H9 (cell line): ENCODE data around the gene IDH1. TPM values are rescaled to one million over a fixed set of nuclear protein-coding genes. Genes with fewer than 3 reads are reported as not detected.

Source experiments
- DNase-seq: peaks from one replicate; pipeline ENCODE4 v3.0.0-alpha.2; 2017
- H2AFZ ChIP-seq: one replicate; pipeline ENCODE4 v1.6.1; 2013; ENCODE audit warnings: mild to moderate bottlenecking, low read length, control low read depth, moderate library complexity
- H2AK5ac ChIP-seq: 2 replicates; pipeline ENCODE4 v1.6.1; 2013; ENCODE audit warnings: low read length, control low read depth, mixed read lengths; ENCODE audit not compliant: insufficient read length
- H2BK120ac ChIP-seq: one replicate; pipeline ENCODE4 v1.6.1; 2013; ENCODE audit warnings: low read depth, mild to moderate bottlenecking, low read length, control low read depth, inconsistent platforms; ENCODE audit not compliant: poor library complexity, severe bottlenecking
- H2BK12ac ChIP-seq: 2 replicates; pipeline ENCODE4 v1.6.1; 2013; ENCODE audit warnings: low read length, control low read depth, mixed read lengths, low read depth; ENCODE audit not compliant: insufficient read length
- H2BK15ac ChIP-seq: 2 replicates; pipeline ENCODE4 v1.6.1; 2013; ENCODE audit warnings: low read depth, low read length, control low read depth
- H2BK20ac ChIP-seq: one replicate; pipeline ENCODE4 v1.6.1; 2013; ENCODE audit warnings: low read depth, mild to moderate bottlenecking, low read length, control low read depth, inconsistent platforms; ENCODE audit not compliant: poor library complexity, severe bottlenecking
- H2BK5ac ChIP-seq: 2 replicates; pipeline ENCODE4 v1.6.1; 2013; ENCODE audit warnings: low read length, control low read depth, mixed read lengths; ENCODE audit not compliant: insufficient read length
- H3K14ac ChIP-seq: 2 replicates; pipeline ENCODE4 v1.6.1; 2013; ENCODE audit warnings: low read length, control low read depth; ENCODE audit not compliant: insufficient read depth
- H3K18ac ChIP-seq: 2 replicates; pipeline ENCODE4 v1.6.1; 2013; ENCODE audit warnings: low read depth, mild to moderate bottlenecking, mixed read lengths, low read length, control low read depth; ENCODE audit not compliant: insufficient read length
- H3K23ac ChIP-seq: 2 replicates; pipeline ENCODE4 v1.6.1; 2013; ENCODE audit warnings: low read length, control low read depth, mixed read lengths, low read depth; ENCODE audit not compliant: insufficient read length
- H3K23me2 ChIP-seq: 2 replicates; pipeline ENCODE4 v1.6.1; 2013; ENCODE audit warnings: low read depth, mild to moderate bottlenecking, mixed read lengths, low read length, control low read depth; ENCODE audit not compliant: insufficient read length, poor library complexity, severe bottlenecking
- H3K27ac ChIP-seq: 2 replicates; pipeline ENCODE4 v1.5.1; 2013; ENCODE audit warnings: low read length, control low read depth, mixed read lengths, low read depth; ENCODE audit not compliant: insufficient read length
- H3K27me3 ChIP-seq: 2 replicates; pipeline ENCODE4 v1.6.1; 2013; ENCODE audit warnings: low read length, control low read depth, inconsistent platforms; ENCODE audit not compliant: insufficient read depth
- H3K4ac ChIP-seq: 2 replicates; pipeline ENCODE4 v1.6.1; 2013; ENCODE audit warnings: low read depth, mild to moderate bottlenecking, control low read depth, inconsistent platforms, low read length, moderate library complexity
- H3K4me1 ChIP-seq: 2 replicates; pipeline ENCODE4 v1.6.1; 2013; ENCODE audit warnings: low read length, control low read depth, inconsistent platforms; ENCODE audit not compliant: insufficient read depth
- H3K4me2 ChIP-seq: 2 replicates; pipeline ENCODE4 v1.6.1; 2013; ENCODE audit warnings: low read length, control low read depth, mixed read lengths; ENCODE audit not compliant: insufficient read length, insufficient read depth
- H3K56ac ChIP-seq: 2 replicates; pipeline ENCODE4 v1.6.1; 2013; ENCODE audit warnings: low read depth, mild to moderate bottlenecking, mixed read lengths, low read length, control low read depth; ENCODE audit not compliant: insufficient read length
- H3K79me1 ChIP-seq: 2 replicates; pipeline ENCODE4 v1.6.1; 2013; ENCODE audit warnings: low read depth, mild to moderate bottlenecking, moderate library complexity, low read length, control low read depth, inconsistent platforms; ENCODE audit not compliant: insufficient read depth, poor library complexity, severe bottlenecking
- H3K79me2 ChIP-seq: 2 replicates; pipeline ENCODE4 v1.6.1; 2013; ENCODE audit warnings: low read length, control low read depth, inconsistent platforms; ENCODE audit not compliant: insufficient read depth
- H3K9ac ChIP-seq: 2 replicates; pipeline ENCODE4 v1.6.1; 2013; ENCODE audit warnings: low read length, control low read depth, mixed read lengths; ENCODE audit not compliant: insufficient read length; ENCODE audit errors: extremely low read depth
- H3K9me3 ChIP-seq: one replicate; pipeline ENCODE4 v1.6.1; 2013; ENCODE audit warnings: low read depth, low read length, inconsistent platforms; ENCODE audit not compliant: control insufficient read depth
- H3T11ph ChIP-seq: one replicate; pipeline ENCODE4 v1.6.1; 2013; ENCODE audit warnings: mild to moderate bottlenecking, low read length, control low read depth, inconsistent platforms
- H4K20me1 ChIP-seq: one replicate; pipeline ENCODE4 v1.6.1; 2013; ENCODE audit not compliant: control insufficient read depth, insufficient read length, insufficient read depth
- H4K5ac ChIP-seq: 2 replicates; pipeline ENCODE4 v1.6.1; 2013; ENCODE audit warnings: low read depth, mild to moderate bottlenecking, mixed read lengths, low read length, control low read depth; ENCODE audit not compliant: insufficient read length
- H4K8ac ChIP-seq: replicated peaks from 2 replicates; pipeline ENCODE4 v1.6.1; 2013; ENCODE audit warnings: low read length, control low read depth, mixed read lengths, low read depth; ENCODE audit not compliant: insufficient read length
- H4K91ac ChIP-seq: 2 replicates; pipeline ENCODE4 v1.6.1; 2013; ENCODE audit warnings: low read depth, mild to moderate bottlenecking, moderate library complexity, mixed read lengths, low read length, control low read depth; ENCODE audit not compliant: insufficient read length
- H3K27ac Mint-ChIP-seq, 3 experiments: 2 replicates in 2 of 3; 3 replicates in 1 of 3; pipeline ENCODE4 v1.8.0; 2020 to 2021; ENCODE audit warnings: mixed read lengths in 3 of 3, mild to moderate bottlenecking in 1 of 3, moderate library complexity in 1 of 3
- H3K27me3 Mint-ChIP-seq: 2 replicates; pipeline ENCODE4 v1.8.0; 2021; ENCODE audit warnings: low read depth, mild to moderate bottlenecking, moderate library complexity, mixed read lengths
- H3K36me3 Mint-ChIP-seq, 3 experiments: 2 replicates in 2 of 3; 3 replicates in 1 of 3; pipeline ENCODE4 v1.8.0; 2020 to 2021; ENCODE audit warnings: low read depth in 3 of 3, mixed read lengths in 3 of 3; ENCODE audit not compliant: insufficient read depth in 1 of 3
- H3K4me1 Mint-ChIP-seq, 2 experiments: 2 replicates each; pipeline ENCODE4 v1.8.0; 2020; ENCODE audit warnings: mixed read lengths in 2 of 2
- H3K4me3 Mint-ChIP-seq, 2 experiments: 2 replicates in 1 of 2; 3 replicates in 1 of 2; pipeline ENCODE4 v1.8.0; 2020 to 2021; ENCODE audit warnings: mild to moderate bottlenecking in 2 of 2, mixed read lengths in 2 of 2, moderate library complexity in 1 of 2
- H3K9me3 Mint-ChIP-seq, 2 experiments: 2 replicates in 1 of 2; 3 replicates in 1 of 2; pipeline ENCODE4 v1.8.0; 2020; ENCODE audit warnings: mild to moderate bottlenecking in 2 of 2, mixed read lengths in 2 of 2, moderate library complexity in 1 of 2
- WGBS: extraction: QIAGEN DNeasy Blood & Tissue Kit; methylation state at CpG from one replicate; pipeline ENCODE4 v1.1.7; 2013; ENCODE audit warnings: missing lambda C conversion rate, low lambda C conversion rate, mixed read lengths; ENCODE audit not compliant: insufficient read length; ENCODE audit errors: extremely low coverage; 5-methylcytosine and 5-hydroxymethylcytosine counted together
- total RNA-seq: library from RNA; stranded (reverse); gene quantifications from 2 replicates; pipeline ENCODE4 v1.2.1, GENCODE V29; 2021
- TF ChIP-seq, protein P1 (sequence below): fragments of 200-600 bp; sonication (generic); conservative IDR thresholded peaks from 3 replicates; pipeline ENCODE4 v1.8.0; 2021; ENCODE audit warnings: antibody characterized with exemption, mild to moderate bottlenecking

The IDH1 gene
- total RNA-seq, 1 experiment from 2014 or later = 234 TPM

DNA sequence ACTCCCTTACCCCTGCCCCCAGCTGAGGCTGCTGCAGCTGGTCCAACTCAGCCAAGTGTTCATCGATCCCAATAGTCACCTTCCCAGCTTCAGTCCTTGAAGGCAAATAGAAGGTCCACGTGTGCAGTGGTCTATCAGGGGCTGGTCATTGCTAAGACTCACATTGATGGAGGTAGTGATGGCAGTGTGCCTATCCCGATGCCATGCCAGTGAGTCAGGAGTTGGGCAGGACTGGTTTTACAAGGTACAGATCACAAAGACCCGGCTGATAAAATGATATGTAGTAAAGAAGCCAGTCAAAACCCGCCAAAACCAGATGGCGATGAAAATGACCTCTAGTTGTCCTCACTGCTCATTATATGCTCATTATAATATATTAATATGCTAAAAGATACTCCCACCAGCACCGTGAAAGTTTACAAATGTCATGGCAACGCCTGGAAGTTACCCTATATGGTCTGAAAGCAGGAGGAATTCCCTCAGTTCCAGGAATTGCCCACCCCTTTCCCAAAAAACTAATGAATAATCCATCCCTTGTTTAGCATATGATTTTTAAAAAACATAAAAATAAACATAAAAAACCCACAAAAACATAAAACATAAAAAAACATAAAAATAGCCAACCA is 62.1 kb downstream of the IDH1 start:
- Histone ChIP-seq H3K4me1 (peaks cover 5% of the 10 kb centered on the region), H3K79me2 (no peaks in the 10 kb centered on the region), H3K27me3 (no peaks in the 10 kb centered on the region), H3K9ac (no peak overlapping the region), H3T11ph (no peak overlapping the region), H4K8ac (no peak overlapping the region), H2BK5ac (no peak overlapping the region), H3K9me3 (no peaks in the 10 kb centered on the region), H3K27ac (no peak overlapping the region), H2AK5ac (no peak overlapping the region), H3K23me2 (no peaks in the 10 kb centered on the region), H3K18ac (no peak overlapping the region), H3K23ac (no peak overlapping the region), H2BK120ac (no peak overlapping the region), H2AFZ (no peak overlapping the region), H4K20me1 (no peaks in the 10 kb centered on the region), H4K91ac (no peak overlapping the region), H3K79me1 (no peaks in the 10 kb centered on the region), H3K14ac (no peak overlapping the region), H2BK15ac (no peak overlapping the region), H4K5ac (no peak overlapping the region), H2BK12ac (no peak overlapping the region), H3K56ac (no peak overlapping the region), H3K4ac (no peak overlapping the region), H3K4me2 (no peak overlapping the region), H2BK20ac (no peak overlapping the region)
- no CpG with 5 or more reads among the region's 8 CpGs for WGBS
- Mint-ChIP-seq H3K27ac (no peak overlapping the region), H3K4me3 (no peak overlapping the region), H3K36me3 (no peaks in the 10 kb centered on the region), H3K4me1 (peaks cover 24 to 33% of the 10 kb centered on the region in 2 experiments), H3K27me3 (no peaks in the 10 kb centered on the region), H3K9me3 (no peaks in the 10 kb centered on the region; a peak in 1 of 5 replicates)
- TF ChIP-seq, protein P1, sequence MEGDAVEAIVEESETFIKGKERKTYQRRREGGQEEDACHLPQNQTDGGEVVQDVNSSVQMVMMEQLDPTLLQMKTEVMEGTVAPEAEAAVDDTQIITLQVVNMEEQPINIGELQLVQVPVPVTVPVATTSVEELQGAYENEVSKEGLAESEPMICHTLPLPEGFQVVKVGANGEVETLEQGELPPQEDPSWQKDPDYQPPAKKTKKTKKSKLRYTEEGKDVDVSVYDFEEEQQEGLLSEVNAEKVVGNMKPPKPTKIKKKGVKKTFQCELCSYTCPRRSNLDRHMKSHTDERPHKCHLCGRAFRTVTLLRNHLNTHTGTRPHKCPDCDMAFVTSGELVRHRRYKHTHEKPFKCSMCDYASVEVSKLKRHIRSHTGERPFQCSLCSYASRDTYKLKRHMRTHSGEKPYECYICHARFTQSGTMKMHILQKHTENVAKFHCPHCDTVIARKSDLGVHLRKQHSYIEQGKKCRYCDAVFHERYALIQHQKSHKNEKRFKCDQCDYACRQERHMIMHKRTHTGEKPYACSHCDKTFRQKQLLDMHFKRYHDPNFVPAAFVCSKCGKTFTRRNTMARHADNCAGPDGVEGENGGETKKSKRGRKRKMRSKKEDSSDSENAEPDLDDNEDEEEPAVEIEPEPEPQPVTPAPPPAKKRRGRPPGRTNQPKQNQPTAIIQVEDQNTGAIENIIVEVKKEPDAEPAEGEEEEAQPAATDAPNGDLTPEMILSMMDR = no peak
- DNase-seq = no peak
